CD8-positive, alpha-beta memory T cell (primary cell): ENCODE measurements around the gene GBP7. TPM values are rescaled to one million over a fixed set of nuclear protein-coding genes. Genes with fewer than 3 reads are reported as not detected.
"Not testable (repeated sequence)": the region's sequence is repeated elsewhere in the genome, so short reads cannot be mapped to it uniquely, and the experiment has no call there.

Experiments used
- CTCF ChIA-PET: fragments of 350-600 bp; sonication (Branson Sonifier 250); formaldehyde crosslinking; loops from one replicate; lab custom pipeline; 2021; ENCODE audit warnings: antibody characterized with exemption; lab: Charles Lee
- POLR2A ChIA-PET: fragments of 350-600 bp; sonication (Branson Sonifier 250); formaldehyde crosslinking; loops from one replicate; lab custom pipeline; 2021; ENCODE audit warnings: antibody characterized with exemption; lab: Charles Lee
- DNase-seq, 5 donors: peaks; one replicate each; pipeline versions ENCODE4 v3.0.0 to v3.0.0-alpha.2; 2020 to 2022; ENCODE audit warnings: mixed read lengths in 1 of 5
- H3K27ac ChIP-seq: one replicate; pipeline ENCODE4 v1.7.0; 2013; ENCODE audit warnings: low read depth, mild to moderate bottlenecking, low read length, moderate library complexity
- H3K27me3 ChIP-seq: 2 replicates; pipeline ENCODE4 v1.7.0; 2013; ENCODE audit warnings: low read length, mild to moderate bottlenecking; ENCODE audit not compliant: insufficient read depth, poor library complexity, severe bottlenecking
- H3K36me3 ChIP-seq: 2 replicates; pipeline ENCODE4 v1.7.0; 2013; ENCODE audit warnings: mild to moderate bottlenecking, low read length, moderate library complexity; ENCODE audit not compliant: insufficient read depth
- H3K4me1 ChIP-seq: 2 replicates; pipeline ENCODE4 v1.7.0; 2013; ENCODE audit warnings: mild to moderate bottlenecking, low read length, moderate library complexity; ENCODE audit not compliant: insufficient read depth
- H3K4me3 ChIP-seq: 2 replicates; pipeline ENCODE4 v1.7.0; 2013; ENCODE audit warnings: mild to moderate bottlenecking, low read length
- H3K9me3 ChIP-seq: 2 replicates; pipeline ENCODE4 v1.7.0; 2013; ENCODE audit warnings: mild to moderate bottlenecking, low read length
- H3K27ac Mint-ChIP-seq, 8 donors: one replicate each; pipeline ENCODE4 v1.8.0; 2020 to 2021; ENCODE audit warnings: mixed read lengths in 8 of 8, mild to moderate bottlenecking in 6 of 8, inconsistent platforms in 3 of 8, moderate library complexity in 3 of 8
- H3K27me3 Mint-ChIP-seq, 2 donors: one replicate each; pipeline ENCODE4 v1.8.0; 2020 to 2021; ENCODE audit warnings: mixed read lengths in 2 of 2, mild to moderate bottlenecking in 1 of 2, moderate library complexity in 1 of 2
- H3K36me3 Mint-ChIP-seq, 3 donors: one replicate each; pipeline ENCODE4 v1.8.0; 2020 to 2021; ENCODE audit warnings: mixed read lengths in 3 of 3, inconsistent platforms in 1 of 3, mild to moderate bottlenecking in 1 of 3
- H3K4me1 Mint-ChIP-seq, 3 donors: one replicate each; pipeline ENCODE4 v1.8.0; 2020 to 2021; ENCODE audit warnings: mixed read lengths in 3 of 3, inconsistent platforms in 1 of 3, mild to moderate bottlenecking in 1 of 3
- H3K4me3 Mint-ChIP-seq, 7 donors: one replicate each; pipeline ENCODE4 v1.8.0; 2020 to 2021; ENCODE audit warnings: mixed read lengths in 7 of 7, mild to moderate bottlenecking in 6 of 7, moderate library complexity in 4 of 7, inconsistent platforms in 2 of 7
- H3K9me3 Mint-ChIP-seq, 5 donors: one replicate each; pipeline ENCODE4 v1.8.0; 2020 to 2022; ENCODE audit warnings: mixed read lengths in 5 of 5, mild to moderate bottlenecking in 3 of 5, moderate library complexity in 2 of 5, inconsistent platforms in 1 of 5
- polyA plus RNA-seq: library from polyadenylated mRNA; unstranded; fragments of 300-500 nt; fragmentation: Illumina TruSeq; gene quantifications from one replicate; pipeline ENCODE4 v1.2.3, GENCODE V29; 2021
- total RNA-seq, 2 experiments: library from RNA; stranded (reverse); gene quantifications; one replicate each; pipeline ENCODE4 v1.2.3, GENCODE V29; 2021

GBP7 gene
- total and polyA plus RNA-seq, 3 experiments from 2014 or later, result 0.09 to 0.13 TPM; not detected in 1

GRCh38 chr1:89126602-89127565 lies 48.9 kb downstream of the GBP7 start:
- H3K4me1 Mint-ChIP-seq, result peaks cover 48 to 71% (median 63%) of the 10 kb centered on the region in 3 donors
- not testable (repeated sequence) for H3K36me3 ChIP-seq, H3K27me3 ChIP-seq, H3K9me3 ChIP-seq, H3K27me3 Mint-ChIP-seq, H3K9me3 Mint-ChIP-seq
- peak; percentile 46 to 85 (median 71) for DNase-seq
- Histone ChIP-seq H3K4me3 (peak overlapping the region; percentile 59), H3K27ac (peak overlapping the region; percentile 70), H3K4me1 (peaks cover 30% of the 10 kb centered on the region)
- H3K4me3 Mint-ChIP-seq, result peak overlapping the region; percentile 98 to 100 (median 100)
- ChIA-PET CTCF (interaction anchor here (0.8 to 2.2 kb wide), 11 partner anchors 10 to 232 kb away, joined by 3 to 11 read pairs (median 4); partner anchors contain the start of genes GBP4 and GBP5), POLR2A (interaction anchor here (0.6 to 2.2 kb wide), 12 partner anchors 16 to 184 kb away, joined by 3 to 9 read pairs (median 3); partner anchors contain the start of genes GBP1 and GBP5)
- peaks cover 3 to 43% (median 5%) of the 10 kb centered on the region in 3 donors for H3K36me3 Mint-ChIP-seq
- peak overlapping the region; percentile 84 to 99 (median 96) for H3K27ac Mint-ChIP-seq

DNA sequence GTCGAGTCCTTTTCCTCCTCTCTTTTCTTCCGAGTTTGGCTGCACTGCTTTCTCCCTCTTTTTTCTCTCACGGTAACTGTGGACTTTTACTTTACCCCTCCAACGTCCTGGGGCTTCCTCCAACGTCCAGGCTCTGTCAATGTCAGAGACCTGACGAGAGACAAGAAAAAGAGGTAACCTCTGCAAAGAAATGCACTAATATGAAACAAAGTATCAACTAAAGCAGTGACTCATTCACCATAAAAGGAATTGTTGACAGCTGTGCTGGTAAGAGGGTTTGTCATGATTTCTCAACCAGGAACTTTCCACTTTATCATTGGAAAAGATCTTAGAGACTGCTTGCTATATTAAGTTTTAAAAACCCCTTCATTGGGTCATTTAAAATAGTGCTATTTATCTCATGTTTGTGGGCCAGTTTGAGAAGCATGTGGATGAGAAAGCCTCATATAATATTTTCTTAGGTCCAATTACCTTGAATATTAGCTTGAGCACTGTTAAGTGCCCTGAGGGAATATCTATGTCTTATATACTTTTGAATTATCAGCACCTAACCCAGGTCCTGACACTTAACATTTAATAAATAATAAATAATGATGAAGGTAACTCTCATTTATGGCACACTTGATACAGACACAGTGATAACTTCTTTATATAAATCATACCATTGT lies 49.8 kb downstream of the GBP7 start, which contains the start of gene GBP2:
Gene GBP2, minus strand, starts transcription at position 202 of the 668 bp plus-strand sequence. CDS start 4,148 bp downstream, outside the sequence.
- peaks cover 35% of the 10 kb centered on the region for H3K4me1 ChIP-seq
- H3K4me1 Mint-ChIP-seq, result peaks cover 54 to 75% (median 70%) of the 10 kb centered on the region in 3 donors

DNA sequence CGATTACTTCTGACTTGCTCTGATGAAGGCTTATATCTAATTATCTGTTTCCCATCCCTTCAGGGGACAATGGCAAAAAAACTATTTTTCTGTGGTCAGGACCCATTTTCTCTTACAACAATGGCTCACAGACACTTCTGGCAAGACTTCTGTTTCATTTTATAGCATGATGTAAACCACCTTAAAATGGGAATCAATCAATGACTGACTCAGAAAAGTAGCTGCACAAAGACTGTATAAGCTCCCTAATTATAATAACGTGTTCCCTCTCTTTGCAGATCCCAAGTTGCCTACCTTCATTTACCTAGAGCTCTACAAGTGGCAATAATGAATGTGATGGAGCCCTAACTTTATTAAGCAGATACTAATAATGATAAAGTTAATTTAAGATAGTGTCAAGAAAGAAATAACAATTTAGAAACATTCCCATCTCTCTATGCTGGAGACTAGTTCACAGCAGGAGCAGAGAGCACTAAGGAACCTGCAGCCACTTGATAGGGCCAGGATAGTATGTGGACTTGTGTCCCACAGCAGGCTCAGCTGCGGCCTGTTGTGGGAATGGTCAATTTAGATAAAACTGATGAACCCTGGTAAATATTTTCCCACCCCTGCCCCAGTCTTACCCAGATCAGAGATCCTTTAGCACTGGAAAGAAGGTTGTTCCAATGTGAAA lies 50.4 kb downstream of the GBP7 start:
- peaks cover 35% of the 10 kb centered on the region for H3K4me1 ChIP-seq
- Mint-ChIP-seq H3K4me3 (peak overlapping the region; percentile 98 to 100 (median 100)), H3K9me3 (peaks cover 0 to 7% (median 0%) of the 10 kb centered on the region in 5 donors), H3K4me1 (peaks cover 56 to 74% (median 71%) of the 10 kb centered on the region in 3 donors), H3K27ac (peak overlapping the region; percentile 84 to 99 (median 99)), H3K27me3 (no peaks in the 10 kb centered on the region), H3K36me3 (peaks cover 3 to 56% (median 5%) of the 10 kb centered on the region in 3 donors)
- peak overlapping the region; percentile 70 for H3K27ac ChIP-seq
- no peaks in the 10 kb centered on the region for H3K36me3 ChIP-seq
- CTCF ChIA-PET, result interaction anchor here (0.8 to 1.9 kb wide), 6 partner anchors 8 to 233 kb away, joined by 3 to 10 read pairs (median 5); no protein-coding TSS in a partner anchor
- H3K4me3 ChIP-seq, result peak overlapping the region; percentile 59
- POLR2A ChIA-PET, result interaction anchor here (0.9 to 2.2 kb wide), 8 partner anchors 9 to 185 kb away, joined by 3 to 9 read pairs (median 4); partner anchors contain the start of genes GBP4 and GBP5
- no peaks in the 10 kb centered on the region for H3K27me3 ChIP-seq
- no peak for DNase-seq
- H3K9me3 ChIP-seq, result no peaks in the 10 kb centered on the region

More for the DNA sequence above, 49.8 kb downstream of the GBP7 start, which contains the start of gene GBP2:
- ChIA-PET CTCF (interaction anchor here (0.8 to 2.2 kb wide), 11 partner anchors 9 to 233 kb away, joined by 3 to 11 read pairs (median 4); partner anchors contain the start of gene GBP5), POLR2A (interaction anchor here (0.6 to 2.2 kb wide), 8 partner anchors 9 to 184 kb away, joined by 3 to 9 read pairs (median 4); partner anchors contain the start of gene GBP5)
- peak in 2 of 5 donors; percentile 29 to 47 for DNase-seq
- Histone ChIP-seq H3K9me3 (no peaks in the 10 kb centered on the region), H3K4me3 (peak within 1 kb of the TSS; percentile 59), H3K27me3 (no peaks in the 10 kb centered on the region), H3K36me3 (no peaks in the 10 kb centered on the region), H3K27ac (peak within 1 kb of the TSS; percentile 70)
- peaks cover 3 to 50% (median 5%) of the 10 kb centered on the region in 3 donors for H3K36me3 Mint-ChIP-seq
- H3K27ac Mint-ChIP-seq, result peak within 1 kb of the TSS; percentile 84 to 99 (median 99)
- H3K27me3 Mint-ChIP-seq, result no peaks in the 10 kb centered on the region
- H3K4me3 Mint-ChIP-seq, result peak within 1 kb of the TSS; percentile 98 to 100 (median 100)
- peaks cover 0 to 7% (median 0%) of the 10 kb centered on the region in 5 donors for H3K9me3 Mint-ChIP-seq

DNA sequence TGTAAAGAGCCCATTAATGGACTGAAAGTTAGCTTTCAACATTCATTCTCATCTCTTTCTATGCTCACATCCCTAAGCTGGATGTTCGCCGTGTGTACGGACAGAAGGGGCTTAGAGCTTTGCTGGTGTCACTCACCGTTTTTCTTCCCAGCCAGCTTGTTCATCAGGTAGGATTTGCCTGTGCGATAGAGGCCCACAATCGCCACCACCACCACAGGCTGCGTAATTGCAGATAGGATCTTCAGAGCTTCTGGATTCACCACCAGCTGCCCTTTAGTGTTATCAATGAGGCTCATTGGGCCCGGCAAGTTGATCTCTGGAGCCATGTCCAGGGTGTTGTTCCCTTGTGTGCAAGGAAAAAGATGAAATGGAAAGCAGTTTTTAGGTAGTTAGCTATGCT lies 54.2 kb downstream of the GBP7 start:
- Histone ChIP-seq H3K27ac (no peak overlapping the region), H3K4me3 (no peak overlapping the region), H3K36me3 (peaks cover 34% of the 10 kb centered on the region), H3K27me3 (no peaks in the 10 kb centered on the region), H3K4me1 (peaks cover 29% of the 10 kb centered on the region), H3K9me3 (no peaks in the 10 kb centered on the region)
- H3K4me1 Mint-ChIP-seq, result peaks cover 36 to 50% (median 44%) of the 10 kb centered on the region in 3 donors
- DNase-seq, result no peak
- POLR2A ChIA-PET, result no interaction called here
- no peaks in the 10 kb centered on the region for H3K27me3 Mint-ChIP-seq
- peaks cover 5 to 48% (median 11%) of the 10 kb centered on the region in 3 donors for H3K36me3 Mint-ChIP-seq
- H3K27ac Mint-ChIP-seq, result peak overlapping the region in 3 of 8 donors; percentile 43 to 92 (median 76)
- CTCF ChIA-PET, result no interaction called here
- H3K9me3 Mint-ChIP-seq, result no peaks in the 10 kb centered on the region
- H3K4me3 Mint-ChIP-seq, result peak overlapping the region in 5 of 7 donors; percentile 14 to 100 (median 65)

DNA sequence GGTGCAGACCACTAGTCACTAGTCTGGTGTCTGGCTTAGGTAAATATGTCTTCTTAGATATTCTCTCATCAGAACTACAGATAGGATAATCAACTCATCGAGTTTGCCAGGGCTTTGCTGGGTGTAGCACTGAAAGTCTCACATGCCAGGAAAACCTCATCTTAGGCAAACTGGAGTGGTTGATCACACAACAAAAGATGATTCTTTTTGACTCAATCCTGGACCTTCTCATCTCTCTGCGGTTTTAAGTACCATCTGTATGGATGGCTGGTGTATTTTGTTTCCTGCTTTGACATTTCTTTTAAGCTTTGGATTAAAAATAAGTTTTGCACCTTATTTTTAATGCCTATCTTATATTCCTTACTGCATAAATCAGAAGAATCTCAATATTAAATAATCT lies 61.1 kb downstream of the GBP7 start:
- Histone ChIP-seq H3K27ac (no peak overlapping the region), H3K9me3 (no peaks in the 10 kb centered on the region), H3K27me3 (no peaks in the 10 kb centered on the region), H3K4me1 (peaks cover 5% of the 10 kb centered on the region), H3K4me3 (no peak overlapping the region), H3K36me3 (peaks cover 71% of the 10 kb centered on the region)
- no peaks in the 10 kb centered on the region for H3K27me3 Mint-ChIP-seq
- no peaks in the 10 kb centered on the region for H3K9me3 Mint-ChIP-seq
- H3K4me3 Mint-ChIP-seq, result no peak overlapping the region
- ChIA-PET POLR2A (no interaction called here), CTCF (interaction anchor here (1.3 kb wide), 1 partner anchor 11 kb away, joined by 3 read pairs; the partner anchor contains the start of gene GBP2)
- peaks cover 37 to 46% (median 41%) of the 10 kb centered on the region in 3 donors for H3K4me1 Mint-ChIP-seq
- H3K27ac Mint-ChIP-seq, result peak overlapping the region in 7 of 8 donors; percentile 25 to 94 (median 60)
- H3K36me3 Mint-ChIP-seq, result peaks cover 29 to 59% (median 40%) of the 10 kb centered on the region in 3 donors
- DNase-seq, result no peak

- H3K27me3 Mint-ChIP-seq, result no peaks in the 10 kb centered on the region
- no peak for DNase-seq
- H3K9me3 Mint-ChIP-seq, result no peaks in the 10 kb centered on the region
- peaks cover 34 to 74% (median 55%) of the 10 kb centered on the region in 3 donors for H3K36me3 Mint-ChIP-seq
- ChIA-PET POLR2A (no interaction called here), CTCF (no interaction called here)
- H3K27me3 ChIP-seq, result no peaks in the 10 kb centered on the region
- H3K9me3 ChIP-seq, result no peaks in the 10 kb centered on the region
- peaks cover 39 to 52% (median 41%) of the 10 kb centered on the region in 3 donors for H3K4me1 Mint-ChIP-seq
- H3K27ac ChIP-seq, result no peak overlapping the region
- no peak overlapping the region for H3K4me3 Mint-ChIP-seq
- H3K4me1 ChIP-seq, result peaks cover 3% of the 10 kb centered on the region
- peaks cover 70% of the 10 kb centered on the region for H3K36me3 ChIP-seq
- no peak overlapping the region for H3K4me3 ChIP-seq
- peak overlapping the region in 6 of 8 donors; percentile 52 to 88 (median 72) for H3K27ac Mint-ChIP-seq
Measured at GRCh38 chr1:89112871-89113613, 62.8 kb downstream of the GBP7 start.
